GM21381 (cell line): Measurements from ENCODE around the gene ZNF438.

Experiments used
- ATAC-seq: cut with Tn5 transposase; IDR thresholded peaks from one replicate; pipeline ENCODE4 v1.9.1; 2021; ENCODE audit warnings: mild to moderate bottlenecking, moderate library complexity; ENCODE audit not compliant: unreplicated experiment

The ZNF438 gene

GRCh38 chr10:31014161-31014875 lies 17.3 kb downstream of the ZNF438 start:
- ATAC-seq: no peak

- ATAC-seq: no peak
These were observed 18.3 kb downstream of the ZNF438 start for GRCh38 chr10:31013331-31013730.

GRCh38 chr10:31011665-31012022 lies 20.0 kb downstream of the ZNF438 start:
- no peak for ATAC-seq

GRCh38 chr10:31011017-31011664 lies 20.5 kb downstream of the ZNF438 start:
- ATAC-seq: no peak

- ATAC-seq: no peak
These were observed 21.6 kb downstream of the ZNF438 start for GRCh38 chr10:31010062-31010461.

GRCh38 chr10:31005895-31006294 lies 25.8 kb downstream of the ZNF438 start:
- no peak for ATAC-seq

- no peak for ATAC-seq
These were observed 27.0 kb downstream of the ZNF438 start for GRCh38 chr10:31004611-31005193.

GRCh38 chr10:31001740-31002139 lies 29.9 kb downstream of the ZNF438 start:
- no peak for ATAC-seq

- ATAC-seq: no peak
These were observed 30.8 kb downstream of the ZNF438 start for GRCh38 chr10:31000867-31001266.

- no peak for ATAC-seq
These were observed 31.4 kb downstream of the ZNF438 start for GRCh38 chr10:31000071-31000782.

GRCh38 chr10:30999070-30999712 lies 32.5 kb downstream of the ZNF438 start:
- ATAC-seq: no peak

- no peak for ATAC-seq
These were observed 34.0 kb downstream of the ZNF438 start for GRCh38 chr10:30997536-30998235.

- ATAC-seq: no peak
These were observed 35.1 kb downstream of the ZNF438 start for GRCh38 chr10:30996481-30997005.

GRCh38 chr10:30995081-30995770 lies 36.4 kb downstream of the ZNF438 start:
- ATAC-seq: no peak

GRCh38 chr10:30993155-30993554 lies 38.5 kb downstream of the ZNF438 start:
- no peak for ATAC-seq

GRCh38 chr10:30992681-30993080 lies 39.0 kb downstream of the ZNF438 start:
- ATAC-seq: no peak

- no peak for ATAC-seq
These were observed 40.0 kb downstream of the ZNF438 start for GRCh38 chr10:30991647-30992011.

GRCh38 chr10:30990971-30991646 lies 40.6 kb downstream of the ZNF438 start:
- ATAC-seq: no peak

GRCh38 chr10:30990351-30990750 lies 41.3 kb downstream of the ZNF438 start:
- no peak for ATAC-seq
